Measurements from ENCODE around the gene CACNA1S. TPM values are rescaled to one million over a fixed set of nuclear protein-coding genes. Genes with fewer than 3 reads are reported as not detected.

Gene CACNA1S
- total RNA-seq, 1 experiment from 2014 or later: not detected

DNA sequence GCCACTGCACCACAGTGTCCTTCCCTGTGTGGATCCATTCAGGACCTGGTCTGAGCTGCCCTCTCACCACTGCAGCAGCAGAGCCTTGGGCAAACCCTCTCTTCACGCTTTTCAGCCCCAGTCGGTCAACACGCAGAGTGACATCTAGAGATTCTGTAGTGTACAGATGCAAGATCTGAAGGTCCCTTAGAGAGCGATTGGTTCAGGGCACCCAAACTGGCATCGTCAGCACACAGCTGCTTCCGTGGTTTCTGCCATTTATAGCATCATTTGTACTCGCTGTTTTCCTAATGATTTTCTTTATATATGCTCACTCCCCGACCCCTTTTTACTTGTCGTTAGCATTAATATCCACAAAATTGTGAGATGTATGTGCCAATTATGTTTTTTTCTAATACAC, 16.2 kb upstream of the CACNA1S start:
- Histone ChIP-seq H4K8ac (replicated peaks; ENCODE audit: insufficient read length, low read depth, low read length) (no peak overlapping the region), H3K27me3 (ENCODE audit: insufficient read depth, low read length) (no peaks in the 10 kb centered on the region), H3K27ac (ENCODE audit: insufficient read length, low read depth, low read length) (no peak overlapping the region), H2BK15ac (ENCODE audit: low read depth, low read length) (no peak overlapping the region), H3K4ac (ENCODE audit: low read depth, low read length) (no peak overlapping the region), H3K4me1 (ENCODE audit: insufficient read depth, low read length) (no peaks in the 10 kb centered on the region), H2BK120ac (ENCODE audit: low read depth, low read length, poor library complexity, severe bottlenecking) (no peak overlapping the region), H2AK5ac (ENCODE audit: insufficient read length, low read length) (no peak overlapping the region), H3T11ph (ENCODE audit: low read length) (no peak overlapping the region), H3K18ac (ENCODE audit: insufficient read length, low read depth, low read length) (no peak overlapping the region), H2BK12ac (ENCODE audit: insufficient read length, low read depth, low read length) (no peak overlapping the region), H3K23me2 (ENCODE audit: insufficient read length, low read depth, low read length, poor library complexity, severe bottlenecking) (no peaks in the 10 kb centered on the region), H3K79me2 (ENCODE audit: insufficient read depth, low read length) (no peaks in the 10 kb centered on the region), H3K56ac (ENCODE audit: insufficient read length, low read depth, low read length) (no peak overlapping the region), H3K4me2 (ENCODE audit: insufficient read depth, insufficient read length, low read length) (no peak overlapping the region), H3K14ac (ENCODE audit: insufficient read depth, low read length) (no peak overlapping the region), H3K23ac (ENCODE audit: insufficient read length, low read depth, low read length) (no peak overlapping the region), H3K9ac (ENCODE audit: extremely low read depth, insufficient read length, low read length) (no peak overlapping the region), H3K9me3 (ENCODE audit: control insufficient read depth, low read depth, low read length) (no peaks in the 10 kb centered on the region), H4K91ac (ENCODE audit: insufficient read length, low read depth, low read length) (no peak overlapping the region), H2AFZ (ENCODE audit: low read length) (no peak overlapping the region), H4K5ac (ENCODE audit: insufficient read length, low read depth, low read length) (no peak overlapping the region), H2BK20ac (ENCODE audit: low read depth, low read length, poor library complexity, severe bottlenecking) (no peak overlapping the region), H3K79me1 (ENCODE audit: insufficient read depth, low read depth, low read length, poor library complexity, severe bottlenecking) (no peaks in the 10 kb centered on the region), H2BK5ac (ENCODE audit: insufficient read length, low read length) (no peak overlapping the region), H4K20me1 (ENCODE audit: control insufficient read depth, insufficient read depth, insufficient read length) (peaks cover 2% of the 10 kb centered on the region)
- H3K27me3 Mint-ChIP-seq (ENCODE audit: low read depth): peaks cover 14% of the 10 kb centered on the region
- peaks cover 11 to 14% of the 10 kb centered on the region in 2 experiments for H3K4me1 Mint-ChIP-seq
- TF ChIP-seq, protein P1, sequence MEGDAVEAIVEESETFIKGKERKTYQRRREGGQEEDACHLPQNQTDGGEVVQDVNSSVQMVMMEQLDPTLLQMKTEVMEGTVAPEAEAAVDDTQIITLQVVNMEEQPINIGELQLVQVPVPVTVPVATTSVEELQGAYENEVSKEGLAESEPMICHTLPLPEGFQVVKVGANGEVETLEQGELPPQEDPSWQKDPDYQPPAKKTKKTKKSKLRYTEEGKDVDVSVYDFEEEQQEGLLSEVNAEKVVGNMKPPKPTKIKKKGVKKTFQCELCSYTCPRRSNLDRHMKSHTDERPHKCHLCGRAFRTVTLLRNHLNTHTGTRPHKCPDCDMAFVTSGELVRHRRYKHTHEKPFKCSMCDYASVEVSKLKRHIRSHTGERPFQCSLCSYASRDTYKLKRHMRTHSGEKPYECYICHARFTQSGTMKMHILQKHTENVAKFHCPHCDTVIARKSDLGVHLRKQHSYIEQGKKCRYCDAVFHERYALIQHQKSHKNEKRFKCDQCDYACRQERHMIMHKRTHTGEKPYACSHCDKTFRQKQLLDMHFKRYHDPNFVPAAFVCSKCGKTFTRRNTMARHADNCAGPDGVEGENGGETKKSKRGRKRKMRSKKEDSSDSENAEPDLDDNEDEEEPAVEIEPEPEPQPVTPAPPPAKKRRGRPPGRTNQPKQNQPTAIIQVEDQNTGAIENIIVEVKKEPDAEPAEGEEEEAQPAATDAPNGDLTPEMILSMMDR (conservative IDR thresholded peaks at IDR 0.05): no peak
- no CpG with 5 or more reads among the region's 9 CpGs for WGBS (ENCODE audit: extremely low coverage, insufficient read length, low lambda C conversion rate)
- no peaks in the 10 kb centered on the region; a peak in 1 of 5 replicates for H3K9me3 Mint-ChIP-seq
- H3K27ac Mint-ChIP-seq: no peak overlapping the region; a peak in 1 of 7 replicates
- no peak for DNase-seq
- peaks cover 0 to 7% (median 3%) of the 10 kb centered on the region in 3 experiments; a peak in 5 of 7 replicates for H3K36me3 Mint-ChIP-seq (ENCODE audit: insufficient read depth in 1 of 3, low read depth in 3 of 3)
- no peak overlapping the region for H3K4me3 Mint-ChIP-seq

All from H9 (cell line).